NCI-H2227 (cell line): ENCODE data around the gene CPN2.

Source experiments
- DNase-seq: peaks from one replicate; lab custom pipeline; 2025; ENCODE audit not compliant: unreplicated experiment; lab: John Stamatoyannopoulos, UW

The CPN2 gene

DNA sequence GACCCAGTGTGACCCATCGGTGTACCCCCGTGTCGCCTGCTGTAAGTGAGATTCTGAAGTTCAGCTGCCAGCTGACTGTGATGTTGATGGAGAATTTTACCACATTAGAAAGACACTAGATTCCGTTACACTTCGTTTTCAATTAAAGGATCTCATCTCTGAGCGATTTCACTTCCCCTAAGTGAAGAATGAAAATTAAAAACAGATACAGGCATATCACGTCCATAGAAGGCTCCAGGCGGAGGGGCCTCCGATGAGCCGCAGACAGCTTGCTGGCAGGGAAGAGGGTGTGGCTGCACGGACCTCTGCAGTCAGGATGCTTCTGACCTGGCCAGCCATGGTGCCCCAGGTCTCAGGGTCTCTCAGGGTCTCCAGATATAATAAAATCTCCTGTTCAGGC, 6.6 kb upstream of the CPN2 start:
- no peak for DNase-seq

DNA sequence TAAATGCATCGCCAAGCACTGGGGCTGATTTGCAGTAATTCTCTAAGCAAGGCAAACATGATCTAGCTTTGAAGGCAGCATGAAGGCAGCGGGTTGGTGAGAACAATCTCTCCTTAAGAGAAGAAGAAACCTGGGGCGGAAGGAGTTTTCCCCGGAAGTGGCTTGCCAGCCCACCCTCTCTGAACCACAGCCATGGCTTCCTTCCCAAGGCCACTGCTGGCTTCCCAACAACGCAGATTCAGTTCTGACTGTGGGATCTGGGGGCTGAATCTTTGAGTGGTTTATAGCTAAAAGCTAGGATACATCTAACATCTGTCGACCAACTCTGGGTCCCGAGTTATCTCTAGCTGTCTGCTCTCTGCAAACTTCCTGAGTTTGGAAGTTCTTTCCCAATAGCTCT, 4.3 kb upstream of the CPN2 start:
- no peak for DNase-seq

DNA sequence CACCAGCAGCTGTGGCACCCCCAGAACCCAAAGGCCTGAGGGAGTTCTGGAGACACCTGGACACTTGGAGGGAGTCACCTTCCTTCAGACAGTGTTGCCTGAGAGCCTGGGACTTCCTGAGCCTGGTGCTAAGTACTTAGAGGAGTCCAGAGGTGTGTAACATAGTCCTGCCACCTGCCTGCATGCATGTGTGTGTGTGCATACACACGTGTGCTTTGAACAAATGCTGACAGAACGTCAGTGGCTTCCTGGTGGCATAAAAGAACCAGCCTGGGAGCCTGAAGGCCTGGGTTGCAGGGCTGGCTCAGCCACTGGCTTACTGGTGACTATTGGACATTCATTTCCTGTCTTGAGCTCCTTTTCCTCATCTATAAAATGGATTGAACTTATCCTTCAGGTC, 3.2 kb upstream of the CPN2 start:
- no peak for DNase-seq

DNA sequence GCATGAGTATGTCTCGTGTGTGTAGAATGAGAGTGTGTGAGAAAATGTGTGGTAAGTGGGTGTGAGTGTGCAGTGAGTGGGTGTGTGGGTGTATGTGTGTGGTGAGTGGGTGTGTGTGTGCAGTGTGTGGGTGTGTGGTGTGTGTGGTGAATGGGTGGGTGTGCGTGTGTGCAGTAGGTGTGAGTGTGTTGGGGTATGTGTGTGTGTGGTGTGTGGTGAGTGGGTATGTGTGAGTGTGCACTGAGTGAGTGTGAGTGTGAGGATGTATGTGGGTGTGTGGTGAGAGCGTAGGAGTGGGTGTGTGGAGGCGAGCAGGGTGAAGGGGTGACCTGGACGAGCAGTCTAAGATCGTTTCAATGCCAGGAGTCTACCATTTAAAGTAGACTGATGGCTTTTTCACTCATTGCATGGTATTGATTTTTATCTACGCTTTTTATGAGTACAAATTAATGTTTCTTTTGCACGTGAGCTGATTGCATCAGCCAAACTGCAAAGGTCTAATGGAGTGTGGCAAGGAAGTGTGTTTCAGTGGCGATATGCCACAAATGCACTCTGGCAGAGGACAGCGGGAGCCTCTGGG, 1.6 kb upstream of the CPN2 start:
- DNase-seq, result no peak

DNA sequence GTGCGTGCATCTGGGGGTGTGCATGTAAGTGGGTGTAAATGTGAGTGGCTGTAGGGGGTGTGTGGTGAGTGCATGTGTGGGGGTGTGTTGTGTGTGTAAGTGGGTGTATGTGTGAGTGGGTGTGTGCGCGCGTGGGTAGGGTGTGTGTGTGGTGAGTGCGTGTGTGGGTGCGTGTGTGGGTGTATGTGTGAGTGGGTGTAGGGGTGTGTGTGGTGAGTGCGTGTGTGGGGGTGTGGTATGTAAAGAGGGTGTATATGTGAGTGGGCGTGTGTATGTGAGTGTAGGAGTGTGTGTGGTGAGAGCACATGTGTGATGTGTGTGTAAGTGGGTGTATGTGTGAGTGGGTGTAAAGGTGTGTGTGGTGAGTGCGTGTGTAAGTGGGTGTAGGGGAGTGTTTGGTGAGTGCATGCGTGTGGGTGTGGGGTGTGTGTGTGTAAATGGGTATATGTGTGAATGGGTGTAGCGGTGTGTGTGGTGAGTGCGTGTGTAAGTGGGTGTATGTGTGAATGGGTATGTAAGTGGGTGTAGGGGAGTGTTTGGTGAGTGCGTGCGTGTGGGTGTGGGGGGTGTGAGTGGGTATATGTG, 916 bp upstream of the CPN2 start:
- DNase-seq, result no peak

DNA sequence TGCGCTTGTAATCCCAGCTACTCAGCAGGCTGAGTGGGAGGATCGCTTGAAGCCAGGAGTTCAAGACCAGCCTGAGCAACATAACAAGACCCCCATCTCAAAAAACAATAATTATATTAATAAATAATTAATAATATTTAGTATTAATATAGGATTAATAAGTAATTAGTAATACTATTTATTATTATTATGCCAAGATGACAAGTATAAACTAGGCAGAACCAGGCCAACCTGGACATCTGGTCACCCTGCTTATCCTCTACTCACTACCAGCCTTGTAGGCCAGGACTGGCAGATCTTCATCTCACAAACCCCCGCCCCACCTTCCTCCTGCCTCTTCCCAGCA, 429 bp downstream of the CPN2 start:
- no peak for DNase-seq

DNA sequence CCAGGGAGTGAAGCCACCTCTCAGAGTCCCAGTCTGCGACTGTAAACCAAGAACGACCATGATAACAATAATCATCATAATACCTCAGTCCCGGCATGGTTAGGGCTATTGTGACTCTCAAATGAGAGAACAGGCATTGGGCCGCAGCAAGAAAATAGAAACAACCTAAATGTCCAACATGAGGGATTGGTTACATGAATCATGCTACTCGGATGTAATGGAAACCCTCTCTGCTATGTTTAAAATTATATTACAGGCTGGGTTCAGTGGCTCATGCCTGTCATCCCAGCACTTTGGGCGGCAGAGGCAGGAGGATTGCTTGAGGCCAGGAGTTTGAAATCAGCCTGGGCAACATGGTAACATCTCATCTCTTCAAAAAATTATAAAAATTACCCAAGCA, 2.8 kb downstream of the CPN2 start:
- no peak for DNase-seq

DNA sequence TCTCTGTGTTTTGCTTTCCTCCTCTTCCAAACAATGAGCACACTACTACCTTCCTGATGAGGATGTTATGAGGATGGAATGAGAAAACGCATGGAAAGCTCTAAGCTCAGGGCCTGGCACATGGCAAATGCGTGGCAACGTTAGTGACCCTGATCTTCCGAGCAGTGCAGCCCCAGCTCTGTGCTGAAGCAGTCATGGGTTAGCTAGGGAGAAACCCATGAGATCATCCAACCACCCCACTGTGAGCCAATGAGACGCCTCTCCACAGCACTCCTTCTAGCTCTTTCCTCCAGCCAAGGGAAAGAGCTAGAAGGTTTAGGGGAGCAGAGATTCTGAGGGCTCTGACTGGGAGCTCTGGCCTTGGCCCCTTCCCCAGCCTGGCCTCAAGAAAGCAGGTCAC, 4.5 kb downstream of the CPN2 start:
- no peak for DNase-seq

DNA sequence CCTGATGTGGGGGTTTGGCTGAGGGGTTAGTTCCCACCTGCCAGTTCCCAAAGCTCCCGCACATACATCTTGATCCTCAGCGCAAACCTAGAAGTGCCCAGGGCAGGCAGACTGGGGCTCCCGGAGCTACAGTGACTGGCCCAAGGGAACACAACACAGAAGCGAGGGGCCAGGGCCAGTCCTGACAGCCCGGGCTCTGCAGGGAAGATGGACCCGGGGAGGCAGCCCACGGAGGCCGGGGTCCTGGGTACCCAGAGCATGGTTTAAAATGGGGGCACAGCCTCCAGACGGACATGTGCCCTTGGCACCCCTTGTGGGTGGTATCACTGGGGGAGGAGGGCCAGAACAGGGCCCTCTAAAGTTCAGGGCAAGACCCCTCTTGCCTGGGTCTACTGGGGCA, 5.1 kb downstream of the CPN2 start:
- no peak for DNase-seq

DNA sequence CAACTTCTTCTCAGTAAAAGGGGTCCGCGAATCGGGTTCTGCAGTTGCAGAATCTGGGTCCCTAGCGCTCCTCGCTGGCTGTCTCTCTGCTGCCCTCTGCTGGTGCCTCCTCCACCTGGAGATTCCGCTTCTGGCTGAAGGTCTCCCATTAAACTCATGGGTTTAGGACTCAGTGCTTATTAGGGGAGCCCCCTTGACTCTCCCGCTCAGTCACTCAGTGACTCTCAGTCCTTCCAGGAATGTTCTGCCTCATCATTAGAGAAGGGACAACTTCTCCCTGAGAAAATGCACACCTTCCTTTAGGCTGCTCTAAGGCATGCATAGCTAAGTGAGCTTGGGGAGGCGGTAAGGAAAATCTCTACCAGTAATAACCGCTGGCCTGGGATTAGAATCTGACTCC, 7.1 kb downstream of the CPN2 start:
- DNase-seq, result no peak

DNA sequence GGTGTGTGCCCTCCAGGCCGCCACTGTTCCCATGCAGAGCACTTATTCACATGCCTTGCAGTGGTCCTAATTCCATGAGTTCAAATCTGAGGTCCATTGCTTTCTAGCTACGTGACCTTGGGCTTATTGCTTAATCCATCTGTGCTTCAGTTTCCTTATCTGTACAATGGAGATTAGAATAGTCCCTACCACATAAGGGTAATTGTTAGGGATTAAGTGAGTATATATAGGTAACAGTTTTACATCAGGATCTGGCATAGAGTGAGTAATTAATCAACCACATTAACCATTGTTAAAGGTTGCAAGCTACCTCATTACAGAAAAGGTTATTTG, 7.6 kb downstream of the CPN2 start:
- no peak for DNase-seq

DNA sequence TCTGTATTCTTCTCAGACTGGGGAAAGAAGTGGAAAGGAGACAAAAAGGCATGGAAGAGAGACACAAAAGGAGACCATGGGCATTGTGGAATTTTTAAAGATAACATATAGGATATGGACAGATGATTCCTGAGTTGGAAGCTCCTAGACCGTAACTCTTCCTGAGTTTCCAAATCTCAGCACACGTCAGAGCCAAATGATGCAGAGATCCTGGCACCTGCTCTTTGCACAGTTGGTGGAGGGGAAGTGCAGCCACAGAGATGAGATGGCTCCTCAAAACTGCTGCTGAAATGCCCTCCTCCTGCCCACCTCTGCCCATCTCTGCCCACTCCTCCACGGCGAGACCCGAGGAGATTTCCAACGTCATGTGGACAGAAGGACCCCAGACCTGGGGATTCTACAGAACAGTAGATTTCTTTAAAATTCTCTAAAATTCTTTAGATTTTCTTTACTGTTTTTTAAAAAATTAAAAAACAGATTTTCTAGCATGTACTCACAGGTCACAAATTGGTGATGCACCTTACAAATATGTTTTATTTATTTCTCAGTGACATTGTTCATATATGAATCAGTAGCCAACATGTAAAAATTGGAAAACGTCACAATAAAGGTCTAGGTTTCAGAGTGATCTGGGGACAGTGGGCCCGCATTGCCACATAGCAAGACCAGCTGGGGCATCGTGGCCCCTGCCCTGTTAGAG, 8.1 kb downstream of the CPN2 start:
- no peak for DNase-seq

DNA sequence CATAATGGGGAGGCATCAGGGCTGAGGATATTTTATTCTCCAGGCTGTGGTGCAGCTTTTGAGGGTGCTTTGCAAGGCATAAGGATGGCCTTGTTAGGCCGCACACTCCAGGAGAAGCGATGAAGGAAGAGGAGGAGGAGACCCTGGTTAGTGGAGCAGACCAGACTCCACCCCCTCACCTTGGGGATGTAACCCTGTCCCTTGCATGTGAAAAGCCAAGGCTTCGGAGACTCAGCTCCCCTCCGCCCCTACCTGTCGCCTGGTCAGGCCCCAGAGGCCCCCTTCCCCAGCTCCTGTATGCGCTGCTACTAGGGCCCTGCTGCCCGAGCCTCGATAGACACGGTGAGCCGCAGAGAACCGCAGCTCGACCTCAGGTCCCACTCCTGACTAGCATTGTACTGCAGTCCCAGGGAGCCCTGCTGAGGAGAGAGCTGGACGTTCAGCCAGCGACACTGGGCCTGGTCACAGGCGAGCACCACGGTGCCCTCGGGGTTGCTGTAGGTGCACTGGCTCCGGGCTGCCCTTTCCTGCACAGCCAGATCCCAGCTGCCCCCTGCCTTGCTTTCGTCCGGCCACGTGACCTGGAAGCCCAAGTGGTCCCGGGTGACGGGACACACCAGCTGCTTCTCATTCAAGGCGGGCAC, 10.2 kb downstream of the CPN2 start:
- DNase-seq, result no peak

DNA sequence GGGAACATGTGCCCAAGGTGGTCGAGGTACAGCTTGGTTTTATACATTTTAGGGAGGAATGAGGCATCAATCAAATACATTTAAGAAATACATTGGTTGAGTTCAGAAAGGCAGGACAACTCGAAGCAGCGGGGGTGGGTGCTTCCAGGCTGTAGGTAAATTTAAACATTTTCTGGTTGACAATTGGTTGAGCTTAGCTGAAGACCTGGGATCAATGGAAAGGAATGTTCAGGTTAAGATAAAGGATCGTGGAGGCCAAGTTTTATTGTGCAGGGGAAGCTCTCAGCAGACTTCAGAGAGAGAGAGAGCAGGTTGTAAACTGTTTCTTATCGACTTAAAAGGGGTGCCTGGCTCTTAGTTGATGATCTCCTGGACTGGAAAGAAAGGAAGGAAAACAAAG, 11.3 kb downstream of the CPN2 start:
- no peak for DNase-seq

DNA sequence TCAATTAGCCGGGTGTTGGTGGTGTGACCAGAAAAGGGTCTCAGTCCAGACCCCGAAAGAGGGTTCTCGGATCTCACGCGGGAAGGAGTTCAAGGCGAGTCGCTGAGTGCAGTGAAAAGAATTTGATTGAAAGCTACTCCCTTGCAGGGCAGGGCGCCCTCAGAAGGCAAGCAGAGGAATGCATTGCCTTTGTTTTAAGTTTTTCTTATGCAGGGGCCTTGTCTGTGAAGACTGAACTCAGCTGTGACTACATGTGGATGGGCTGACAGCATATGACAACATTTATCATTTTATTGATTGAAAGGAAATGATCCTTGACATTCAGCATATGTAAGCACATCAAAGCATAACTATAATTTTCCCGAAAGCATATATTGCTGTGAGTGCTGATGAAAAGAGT, 11.8 kb downstream of the CPN2 start:
- DNase-seq, result no peak

DNA sequence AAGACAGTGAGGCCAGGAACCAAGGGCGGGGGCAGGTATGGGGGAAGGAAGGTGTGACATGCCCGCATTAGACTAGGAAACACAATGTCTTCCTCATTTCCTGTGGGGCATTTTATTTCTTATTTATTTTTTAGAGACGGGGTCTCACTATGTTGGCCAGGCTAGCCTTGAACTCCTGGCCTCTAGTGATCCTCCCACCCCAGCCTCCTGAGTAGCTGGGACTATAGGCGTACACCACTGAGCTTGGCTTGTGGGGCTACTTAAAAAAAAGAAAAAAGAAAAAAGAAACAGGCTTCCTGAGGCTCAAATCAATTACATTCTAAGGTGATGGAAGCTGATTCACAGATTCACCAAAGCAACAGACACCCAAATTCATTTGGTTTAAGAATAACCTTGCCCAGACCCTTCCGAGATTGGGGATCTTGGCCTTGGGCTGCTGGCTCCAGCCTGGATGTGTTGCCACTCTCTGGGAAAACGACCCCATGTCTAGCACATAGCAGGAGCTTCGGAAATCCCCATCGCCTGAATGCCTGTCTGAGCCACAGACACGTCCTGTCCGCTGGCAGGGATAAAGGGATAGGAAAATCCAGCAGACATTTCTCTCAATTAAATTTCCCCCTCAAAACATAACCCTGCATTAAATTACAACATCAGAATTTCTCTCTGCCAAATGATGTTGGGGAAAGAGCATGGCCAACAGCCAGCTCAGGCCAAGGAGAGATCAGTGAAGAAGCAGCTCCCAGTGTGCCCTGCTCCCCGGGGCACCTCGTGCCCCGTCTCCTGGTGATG, 13.0 kb downstream of the CPN2 start:
- DNase-seq, result no peak

DNA sequence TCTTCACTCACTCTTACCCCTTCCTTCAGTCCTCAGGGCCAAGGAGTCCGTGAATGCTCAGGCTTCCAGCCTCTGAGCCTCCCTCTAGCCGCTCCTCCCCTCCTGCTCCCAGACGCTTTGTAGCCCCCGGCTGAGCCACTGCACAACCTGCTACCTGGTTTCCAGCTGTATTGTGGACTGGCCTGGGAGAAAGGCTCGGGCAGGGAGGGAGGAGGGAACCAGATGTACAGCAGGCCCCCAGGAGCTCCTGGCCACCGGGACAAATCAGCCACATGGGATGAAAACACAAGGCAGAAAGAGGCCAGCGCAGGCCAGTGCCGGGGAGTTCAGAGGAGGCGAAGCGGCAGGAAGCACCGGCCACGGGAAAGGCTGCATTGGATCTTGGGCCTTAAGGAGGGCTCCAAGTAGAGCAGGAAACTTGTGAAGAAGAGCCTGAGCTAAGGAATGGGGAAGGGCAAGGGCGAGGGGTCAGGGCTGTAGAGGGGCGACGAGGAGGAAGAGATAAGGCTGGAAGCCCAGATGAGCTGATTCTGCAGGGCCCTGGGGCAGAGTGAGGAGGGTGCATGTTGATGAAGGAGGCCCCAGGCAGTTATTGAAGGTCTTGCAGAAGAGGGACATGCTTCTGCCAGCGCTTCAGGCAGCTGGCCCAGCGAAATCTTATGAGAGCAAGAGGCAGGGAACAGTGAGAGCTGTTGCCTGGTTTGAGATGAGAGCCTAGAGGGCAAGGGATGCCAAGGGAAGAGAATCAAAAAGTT, 14.3 kb downstream of the CPN2 start:
- no peak for DNase-seq

DNA sequence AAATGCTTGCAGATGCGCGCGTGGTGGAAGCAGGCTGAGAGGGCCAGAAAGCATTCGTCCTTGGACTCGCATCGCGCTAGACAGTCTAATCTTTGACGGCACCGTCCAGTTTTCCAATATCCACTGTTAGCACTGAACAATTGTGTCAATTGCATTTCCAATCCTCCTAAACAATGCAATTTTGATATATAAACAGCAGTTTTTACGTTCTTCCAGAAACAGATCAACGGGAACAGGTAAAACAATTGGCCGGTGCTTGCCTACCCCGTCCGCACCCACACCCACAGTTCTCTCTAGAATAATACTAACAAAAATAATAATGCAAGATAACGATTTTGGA, 17.2 kb downstream of the CPN2 start:
- DNase-seq, result no peak

DNA sequence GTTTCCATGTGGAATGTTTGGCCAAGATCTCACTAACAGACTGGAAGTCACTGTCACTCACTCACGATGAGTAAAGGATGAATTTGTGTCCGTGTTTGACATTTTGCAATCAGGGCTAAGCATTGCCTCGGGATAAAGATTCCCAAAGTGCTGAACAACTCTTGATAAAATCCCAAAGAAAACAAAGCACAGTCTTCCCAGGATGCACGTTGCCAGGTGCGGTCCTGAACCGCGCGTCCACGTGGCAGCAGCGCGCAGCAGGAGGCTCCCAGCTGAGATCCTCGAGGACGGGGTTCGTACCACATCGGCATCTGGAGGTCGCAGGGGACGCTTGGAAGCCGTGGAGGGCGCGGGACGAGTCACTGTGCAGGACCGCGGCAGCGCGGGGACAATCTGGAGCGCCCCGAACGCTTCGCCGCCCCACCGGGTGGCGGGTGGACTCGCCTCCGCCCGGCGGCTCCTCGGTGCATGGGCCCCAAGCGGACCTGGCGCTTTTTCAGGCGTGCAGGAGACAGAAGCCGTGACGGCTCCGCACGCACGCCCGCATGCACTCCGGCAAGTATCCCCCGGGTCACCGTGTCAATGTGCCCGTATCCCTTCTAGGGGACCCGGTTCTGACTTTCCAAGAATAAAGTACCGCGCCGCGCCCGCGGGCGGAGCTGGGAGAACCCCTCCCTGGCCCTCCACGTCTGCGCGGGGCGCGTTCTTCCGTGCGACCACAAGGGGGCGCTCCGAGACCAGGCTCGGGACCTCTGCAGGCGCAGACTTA, 17.7 kb downstream of the CPN2 start:
- no peak for DNase-seq

DNA sequence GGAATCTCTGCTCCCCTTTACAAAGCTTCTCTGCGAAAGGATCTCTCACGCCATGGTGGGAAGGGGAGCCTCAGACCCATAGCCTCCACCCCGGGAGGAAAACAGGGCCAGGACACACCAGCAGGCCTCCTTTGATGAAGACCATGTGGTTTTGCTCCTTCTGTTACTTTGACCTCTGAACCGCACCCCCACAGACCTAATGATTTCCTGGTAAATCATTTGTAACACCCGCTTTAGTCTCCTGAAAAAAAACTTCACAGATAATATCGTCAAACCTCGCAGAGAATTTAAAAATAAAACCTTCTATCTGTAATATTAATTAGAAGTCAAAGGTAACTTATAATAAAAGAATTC, 18.3 kb downstream of the CPN2 start:
- no peak for DNase-seq

DNA sequence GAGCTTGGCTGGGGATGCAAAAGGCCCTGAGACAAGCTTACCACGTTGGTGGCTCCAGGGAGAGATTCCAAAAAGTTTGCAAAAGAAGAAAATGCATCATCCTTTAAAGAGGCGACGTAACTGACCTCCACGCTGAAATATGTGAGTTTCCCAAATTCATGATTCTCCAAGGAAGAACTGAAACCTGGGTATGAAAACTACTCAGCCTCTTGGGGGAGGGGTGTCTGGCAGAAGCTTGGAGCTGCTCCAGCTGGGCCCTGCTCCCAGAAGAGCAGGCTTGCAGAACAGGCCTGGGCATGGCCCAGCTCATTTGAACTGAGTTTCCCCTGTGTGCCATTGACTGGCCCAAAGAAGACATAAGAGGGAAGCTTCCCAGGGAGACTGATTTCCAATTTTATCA, 20.5 kb downstream of the CPN2 start:
- no peak for DNase-seq
